ENCODE measurements around the gene TXNDC9. TPM values are rescaled to one million over a fixed set of nuclear protein-coding genes. Genes with fewer than 3 reads are reported as not detected.

Gene TXNDC9
- total and polyA plus RNA-seq, 2 of the 8 experiments (the other 6 are each of a cell fraction or from before 2014, with no cell fraction given), result 12.9 to 35.6 TPM

GRCh38 chr2:99376254-99376864 is 40.2 kb upstream of the TXNDC9 start (continued):
- TF ChIP-seq EZH2 (IDR thresholded peaks at IDR 0.05; ENCODE audit: low read depth, low read length, severe bottlenecking) (no peak), TCF12 (IDR thresholded peaks at IDR 0.05; ENCODE audit: low read depth, low read length) (no peak), RBBP5 (IDR thresholded peaks at IDR 0.05; ENCODE audit: borderline replicate concordance, low read depth, low read length) (no peak), JUN (IDR thresholded peaks at IDR 0.05; ENCODE audit: low read depth, low read length) (no peak), SRF (IDR thresholded peaks at IDR 0.05; ENCODE audit: low read depth, low read length) (no peak), KDM1A (IDR thresholded peaks at IDR 0.05; ENCODE audit: borderline replicate concordance, low read length) (no peak), ATF3 (IDR thresholded peaks at IDR 0.05; ENCODE audit: insufficient read depth, low read depth, low read length) (no peak)
